ENCODE measurements around the gene TDG.

TDG gene

GRCh38 chr12:103978384-103978982 is 12.8 kb downstream of the TDG start:
- no peak for DNase-seq (ENCODE audit: extremely low read depth, insufficient read length)
- no peaks in the 10 kb centered on the region for H3K27me3 ChIP-seq (replicated peaks; ENCODE audit: control insufficient read depth, insufficient read depth, low read length)
- no peak for TF ChIP-seq CTCF (IDR thresholded peaks at IDR 0.05; ENCODE audit: insufficient read depth, low read length, poor library complexity, severe bottlenecking)
- peaks cover 17% of the 10 kb centered on the region for H3K36me3 ChIP-seq (ENCODE audit: control insufficient read depth, insufficient read depth, low read length)
- no peak overlapping the region for H3K4me3 ChIP-seq (replicated peaks; ENCODE audit: low read depth, low read length)

- no peak for TF ChIP-seq CTCF (IDR thresholded peaks at IDR 0.05; ENCODE audit: insufficient read depth, low read length, poor library complexity, severe bottlenecking)
- no peak for DNase-seq (ENCODE audit: extremely low read depth, insufficient read length)
- H3K4me3 ChIP-seq (replicated peaks; ENCODE audit: low read depth, low read length), result no peak overlapping the region
- no peaks in the 10 kb centered on the region for H3K27me3 ChIP-seq (replicated peaks; ENCODE audit: control insufficient read depth, insufficient read depth, low read length)
- peaks cover 7% of the 10 kb centered on the region for H3K36me3 ChIP-seq (ENCODE audit: control insufficient read depth, insufficient read depth, low read length)
Measured at GRCh38 chr12:103986829-103987228, 21.2 kb downstream of the TDG start.

- no peak for DNase-seq (ENCODE audit: extremely low read depth, insufficient read length)
- H3K36me3 ChIP-seq (ENCODE audit: control insufficient read depth, insufficient read depth, low read length), result no peaks in the 10 kb centered on the region
- no peak for TF ChIP-seq CTCF (IDR thresholded peaks at IDR 0.05; ENCODE audit: insufficient read depth, low read length, poor library complexity, severe bottlenecking)
- H3K4me3 ChIP-seq (replicated peaks; ENCODE audit: low read depth, low read length), result no peak overlapping the region
- no peaks in the 10 kb centered on the region for H3K27me3 ChIP-seq (replicated peaks; ENCODE audit: control insufficient read depth, insufficient read depth, low read length)
Measured at GRCh38 chr12:103994235-103994634, 28.6 kb downstream of the TDG start.

- no peak for DNase-seq (ENCODE audit: extremely low read depth, insufficient read length)
- H3K4me3 ChIP-seq (replicated peaks; ENCODE audit: low read depth, low read length), result no peak overlapping the region
- no peaks in the 10 kb centered on the region for H3K36me3 ChIP-seq (ENCODE audit: control insufficient read depth, insufficient read depth, low read length)
- H3K27me3 ChIP-seq (replicated peaks; ENCODE audit: control insufficient read depth, insufficient read depth, low read length), result no peaks in the 10 kb centered on the region
- TF ChIP-seq CTCF (IDR thresholded peaks at IDR 0.05; ENCODE audit: insufficient read depth, low read length, poor library complexity, severe bottlenecking), result no peak
Measured at GRCh38 chr12:103996595-103996994, 30.9 kb downstream of the TDG start.

GRCh38 chr12:103997286-103997900 is 31.7 kb downstream of the TDG start:
- Histone ChIP-seq H3K4me3 (replicated peaks; ENCODE audit: low read depth, low read length) (no peak overlapping the region), H3K36me3 (ENCODE audit: control insufficient read depth, insufficient read depth, low read length) (no peaks in the 10 kb centered on the region), H3K27me3 (replicated peaks; ENCODE audit: control insufficient read depth, insufficient read depth, low read length) (no peaks in the 10 kb centered on the region)
- no peak for DNase-seq (ENCODE audit: extremely low read depth, insufficient read length)
- TF ChIP-seq CTCF (IDR thresholded peaks at IDR 0.05; ENCODE audit: insufficient read depth, low read length, poor library complexity, severe bottlenecking), result no peak

Data from GM06990 (cell line).